ENCODE measurements around the gene C6orf136. TPM values are rescaled to one million over a fixed set of nuclear protein-coding genes. Genes with fewer than 3 reads are reported as not detected.

Gene C6orf136
- polyA plus RNA-seq, 3 donors: 2.0 to 18.4 (median 2.7) TPM

DNA sequence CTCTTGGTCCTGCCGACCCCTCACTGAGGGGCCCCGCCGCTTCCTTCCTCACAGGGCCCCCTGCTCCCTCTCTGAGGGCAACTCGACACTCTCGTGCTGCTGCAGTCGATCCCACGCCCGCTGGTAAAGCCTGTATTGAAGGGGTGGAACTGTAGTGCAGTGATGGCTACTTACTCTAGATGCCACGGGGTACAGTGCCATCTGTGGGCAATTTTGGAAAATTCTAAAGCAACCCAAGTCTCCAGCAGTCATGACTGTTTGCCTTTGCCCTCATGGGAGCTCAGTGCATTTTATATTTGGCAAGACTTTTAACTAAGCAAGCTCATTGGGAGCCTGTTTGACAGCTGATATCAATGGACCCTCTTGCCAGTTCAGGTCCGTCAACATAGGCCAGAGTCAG lies 6.5 kb upstream of the C6orf136 start:
- Histone ChIP-seq H3K27me3 (ENCODE audit: control insufficient read depth in 2 of 2, insufficient read depth in 2 of 2, low read length in 2 of 2) (no peaks in the 10 kb centered on the region), H3K4me3 (replicated peaks in 1 of 3; ENCODE audit: low read depth in 2 of 3, low read length in 3 of 3) (no peak overlapping the region), H3K79me2 (ENCODE audit: insufficient read depth, low read length) (no peaks in the 10 kb centered on the region), H2AFZ (ENCODE audit: insufficient read depth, low read depth, low read length, poor library complexity, severe bottlenecking) (no peak overlapping the region), H3K36me3 (replicated peaks in 1 of 2; ENCODE audit: control insufficient read depth in 1 of 2, insufficient read depth in 2 of 2, low read length in 2 of 2) (peaks cover 4 to 23% of the 10 kb centered on the region in 2 donors), H3K4me2 (replicated peaks; ENCODE audit: extremely low read depth, low read length, poor library complexity, severe bottlenecking) (no peak overlapping the region), H4K20me1 (ENCODE audit: insufficient read depth, low read length) (peaks cover 3% of the 10 kb centered on the region), H3K9ac (ENCODE audit: insufficient read depth, low read length, poor library complexity, severe bottlenecking) (no peak overlapping the region), H3K27ac (ENCODE audit: low read depth in 1 of 2, low read length in 2 of 2) (no peak overlapping the region), H3K4me1 (ENCODE audit: control insufficient read depth in 1 of 2, insufficient read depth in 2 of 2, low read length in 2 of 2) (peaks cover 25 to 27% of the 10 kb centered on the region in 2 donors), H3K9me3 (replicated peaks in 1 of 2; ENCODE audit: control insufficient read depth in 1 of 2, insufficient read depth in 1 of 2, low read length in 2 of 2) (no peaks in the 10 kb centered on the region)
- WGBS (ENCODE audit: insufficient coverage): 60% methylated on average over 3 of the region's 10 CpGs
- Mint-ChIP-seq H3K4me3 (no peak overlapping the region), H3K4me1 (peaks cover 32% of the 10 kb centered on the region), H3K36me3 (peaks cover 29 to 32% of the 10 kb centered on the region in 2 donors), H3K27ac (no peak overlapping the region), H3K27me3 (ENCODE audit: low read depth in 3 of 3) (peaks cover 0 to 1% (median 0%) of the 10 kb centered on the region in 3 donors), H3K9me3 (no peaks in the 10 kb centered on the region)
- DNase-seq: no peak
- intact Hi-C loops (cut with micrococcal nuclease): no loop called here
- TF ChIP-seq, protein P1, sequence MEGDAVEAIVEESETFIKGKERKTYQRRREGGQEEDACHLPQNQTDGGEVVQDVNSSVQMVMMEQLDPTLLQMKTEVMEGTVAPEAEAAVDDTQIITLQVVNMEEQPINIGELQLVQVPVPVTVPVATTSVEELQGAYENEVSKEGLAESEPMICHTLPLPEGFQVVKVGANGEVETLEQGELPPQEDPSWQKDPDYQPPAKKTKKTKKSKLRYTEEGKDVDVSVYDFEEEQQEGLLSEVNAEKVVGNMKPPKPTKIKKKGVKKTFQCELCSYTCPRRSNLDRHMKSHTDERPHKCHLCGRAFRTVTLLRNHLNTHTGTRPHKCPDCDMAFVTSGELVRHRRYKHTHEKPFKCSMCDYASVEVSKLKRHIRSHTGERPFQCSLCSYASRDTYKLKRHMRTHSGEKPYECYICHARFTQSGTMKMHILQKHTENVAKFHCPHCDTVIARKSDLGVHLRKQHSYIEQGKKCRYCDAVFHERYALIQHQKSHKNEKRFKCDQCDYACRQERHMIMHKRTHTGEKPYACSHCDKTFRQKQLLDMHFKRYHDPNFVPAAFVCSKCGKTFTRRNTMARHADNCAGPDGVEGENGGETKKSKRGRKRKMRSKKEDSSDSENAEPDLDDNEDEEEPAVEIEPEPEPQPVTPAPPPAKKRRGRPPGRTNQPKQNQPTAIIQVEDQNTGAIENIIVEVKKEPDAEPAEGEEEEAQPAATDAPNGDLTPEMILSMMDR (IDR thresholded peaks at IDR 0.05): no peak

DNA sequence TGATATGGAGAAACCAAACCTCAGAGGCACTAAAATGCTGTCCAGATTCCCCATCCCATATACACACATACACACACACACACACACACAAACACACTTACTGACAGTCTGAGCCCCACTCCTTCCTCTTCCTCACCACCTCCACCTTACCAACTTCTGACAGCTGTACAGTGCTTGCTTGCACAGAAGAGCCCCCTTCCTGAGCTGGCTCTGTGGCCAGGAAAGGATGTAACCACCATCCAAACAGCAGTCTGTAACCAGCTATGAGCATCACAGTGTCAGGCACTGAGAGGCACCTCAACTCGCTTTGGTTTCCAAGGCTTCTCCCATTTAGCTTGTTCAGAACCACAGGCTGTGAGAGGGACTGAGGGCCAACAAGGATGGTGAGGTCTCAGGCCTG lies 5.9 kb upstream of the C6orf136 start:
- WGBS (ENCODE audit: insufficient coverage): 0% methylated on average over 1 of the region's 1 CpG
- TF ChIP-seq, protein P1 (IDR thresholded peaks at IDR 0.05): no peak
- Histone ChIP-seq H2AFZ (ENCODE audit: insufficient read depth, low read depth, low read length, poor library complexity, severe bottlenecking) (no peak overlapping the region), H3K79me2 (ENCODE audit: insufficient read depth, low read length) (peaks cover 6% of the 10 kb centered on the region), H3K36me3 (replicated peaks in 1 of 2; ENCODE audit: control insufficient read depth in 1 of 2, insufficient read depth in 2 of 2, low read length in 2 of 2) (peaks cover 4 to 23% of the 10 kb centered on the region in 2 donors), H3K9ac (ENCODE audit: insufficient read depth, low read length, poor library complexity, severe bottlenecking) (no peak overlapping the region), H3K27me3 (ENCODE audit: control insufficient read depth in 2 of 2, insufficient read depth in 2 of 2, low read length in 2 of 2) (no peaks in the 10 kb centered on the region), H3K4me3 (replicated peaks in 1 of 3; ENCODE audit: low read depth in 2 of 3, low read length in 3 of 3) (no peak overlapping the region), H4K20me1 (ENCODE audit: insufficient read depth, low read length) (peaks cover 7% of the 10 kb centered on the region), H3K4me2 (replicated peaks; ENCODE audit: extremely low read depth, low read length, poor library complexity, severe bottlenecking) (no peak overlapping the region), H3K9me3 (replicated peaks in 1 of 2; ENCODE audit: control insufficient read depth in 1 of 2, insufficient read depth in 1 of 2, low read length in 2 of 2) (no peaks in the 10 kb centered on the region), H3K4me1 (ENCODE audit: control insufficient read depth in 1 of 2, insufficient read depth in 2 of 2, low read length in 2 of 2) (peaks cover 30 to 32% of the 10 kb centered on the region in 2 donors), H3K27ac (ENCODE audit: low read depth in 1 of 2, low read length in 2 of 2) (no peak overlapping the region)
- intact Hi-C loops (cut with micrococcal nuclease): no loop called here
- Mint-ChIP-seq H3K4me3 (no peak overlapping the region), H3K4me1 (peaks cover 37% of the 10 kb centered on the region), H3K36me3 (peaks cover 29 to 37% of the 10 kb centered on the region in 2 donors), H3K9me3 (no peaks in the 10 kb centered on the region), H3K27me3 (ENCODE audit: low read depth in 3 of 3) (peaks cover 0 to 1% (median 0%) of the 10 kb centered on the region in 3 donors), H3K27ac (no peak overlapping the region)
- DNase-seq: no peak
